ENCODE measurements around the gene HPN. TPM values are rescaled to one million over a fixed set of nuclear protein-coding genes. Genes with fewer than 3 reads are reported as not detected.
"Not testable (repeated sequence)": the region's sequence is repeated elsewhere in the genome, so short reads cannot be mapped to it uniquely, and the experiment has no call there.

HPN gene
- total RNA-seq, 2 donors from 2014 or later, result 0.27 to 1.0 TPM

DNA sequence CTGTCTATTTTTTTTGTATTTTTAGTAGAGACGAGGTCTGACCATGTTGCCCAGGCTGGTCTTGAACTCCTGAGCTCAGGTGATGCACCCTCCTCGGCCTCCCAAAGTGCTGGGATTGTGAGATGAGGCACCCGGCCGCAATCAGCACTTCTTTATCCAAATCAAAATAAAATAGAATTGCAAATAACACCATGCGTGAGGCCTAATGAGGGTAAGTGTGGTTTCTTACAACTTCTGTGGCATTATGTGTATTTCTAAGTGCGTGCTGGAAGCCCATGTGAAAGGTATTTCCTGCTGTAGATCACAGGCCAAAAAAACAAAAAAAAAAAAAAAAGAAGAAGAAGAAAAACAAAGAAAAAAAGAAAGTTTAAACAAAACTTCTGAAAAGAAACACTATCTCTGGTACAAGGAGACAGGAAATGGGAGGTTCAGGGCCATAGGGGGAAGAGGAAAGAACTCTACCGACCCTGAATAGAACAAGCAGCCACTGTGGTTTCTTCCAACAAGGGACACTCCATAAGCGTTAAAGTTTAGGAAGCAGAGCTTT lies 44.4 kb upstream of the HPN start:
- Histone ChIP-seq H3K27ac (peak overlapping the region; percentile 47), H3K4me3 (no peak overlapping the region), H3K9me3 (no peaks in the 10 kb centered on the region), H3K4me1 (peaks cover 23% of the 10 kb centered on the region), H3K27me3 (no peaks in the 10 kb centered on the region), H3K9ac (ENCODE audit: low read depth in 2 of 2, low read length in 2 of 2) (no peak overlapping the region), H3K36me3 (no peaks in the 10 kb centered on the region)
- DNase-seq, result no peak
- intact Hi-C loops (cut with DNase I), result no loop called here
- no peak for TF ChIP-seq CTCF (IDR thresholded peaks at IDR 0.05)

DNA sequence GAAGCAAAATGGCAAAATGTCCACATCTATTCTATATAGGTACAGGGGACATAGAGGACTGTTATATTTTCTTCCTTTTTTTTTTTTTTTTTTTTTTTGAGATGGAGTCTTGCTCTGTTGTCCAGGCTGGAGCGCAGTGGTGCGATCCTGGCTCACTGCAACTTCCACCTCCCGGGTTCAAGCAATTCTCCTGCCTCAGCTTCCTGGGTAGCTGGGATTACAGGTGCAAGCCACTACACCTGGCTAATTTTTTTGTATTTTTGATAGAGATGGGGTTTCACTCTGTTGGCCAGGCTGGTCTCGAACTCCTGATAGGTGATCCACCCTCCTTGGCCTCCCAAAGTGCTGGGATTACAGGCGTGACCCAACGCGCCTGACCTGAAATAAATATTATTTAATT lies 43.3 kb upstream of the HPN start:
- H3K36me3 ChIP-seq; H3K9me3 ChIP-seq; DNase-seq; H3K4me3 ChIP-seq; H3K9ac ChIP-seq (ENCODE audit: low read depth in 2 of 2, low read length in 2 of 2); H3K27me3 ChIP-seq; intact Hi-C loops (cut with DNase I); H3K27ac ChIP-seq: not testable (repeated sequence)
- peaks cover 27% of the 10 kb centered on the region for H3K4me1 ChIP-seq

DNA sequence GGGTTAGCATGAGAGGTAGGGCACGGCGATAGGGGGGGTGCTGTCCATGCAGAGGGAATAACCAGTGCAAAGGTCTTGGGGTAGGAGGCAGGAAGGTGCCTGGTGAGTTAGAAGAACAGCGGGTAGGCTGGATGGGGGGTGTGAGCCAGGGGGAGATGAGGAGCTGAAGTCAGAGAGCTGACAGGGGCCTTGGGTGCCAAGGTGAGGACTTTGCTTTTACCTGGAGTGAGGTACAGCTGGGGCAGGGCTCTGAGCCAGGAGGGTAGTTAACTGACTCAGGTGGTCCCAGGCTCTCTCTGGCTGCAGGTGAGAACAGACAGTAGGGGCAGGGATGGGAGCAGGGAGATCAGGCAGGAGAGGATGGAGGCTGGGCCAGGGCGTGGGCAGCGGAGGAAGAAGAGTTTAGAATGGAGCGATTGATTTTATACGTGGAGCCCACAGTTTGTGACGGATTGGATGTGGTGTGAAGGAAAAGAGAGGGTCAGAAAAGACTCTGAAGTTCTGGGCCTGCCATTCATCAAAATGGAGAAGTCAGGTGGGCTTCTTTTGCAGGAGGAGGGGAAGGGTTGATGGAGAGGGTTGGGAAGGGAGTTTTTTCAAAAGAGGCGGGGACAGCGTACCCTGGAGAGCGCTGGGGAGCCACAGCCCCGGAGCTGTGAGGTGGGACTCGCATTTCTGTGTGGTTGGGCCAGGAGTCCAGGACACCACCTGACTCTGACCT lies 42.6 kb upstream of the HPN start:
- DNase-seq, result peak; percentile 25
- H3K27me3 ChIP-seq, result no peaks in the 10 kb centered on the region
- H3K9me3 ChIP-seq, result no peaks in the 10 kb centered on the region
- H3K9ac ChIP-seq (ENCODE audit: low read depth in 2 of 2, low read length in 2 of 2), result peak overlapping the region; percentile 95 to 96
- intact Hi-C loops (cut with DNase I), result no loop called here
- no peaks in the 10 kb centered on the region for H3K36me3 ChIP-seq
- H3K4me3 ChIP-seq, result peak overlapping the region; percentile 79
- H3K4me1 ChIP-seq, result peaks cover 27% of the 10 kb centered on the region
- peak overlapping the region; percentile 96 for H3K27ac ChIP-seq
- no peak for TF ChIP-seq CTCF (IDR thresholded peaks at IDR 0.05)

- Histone ChIP-seq H3K27me3 (no peaks in the 10 kb centered on the region), H3K9me3 (no peaks in the 10 kb centered on the region), H3K9ac (ENCODE audit: low read depth in 2 of 2, low read length in 2 of 2) (peak within 1 kb of the TSS; percentile 95 to 96), H3K36me3 (no peaks in the 10 kb centered on the region), H3K4me3 (peak within 1 kb of the TSS; percentile 79), H3K27ac (peak within 1 kb of the TSS; percentile 96), H3K4me1 (peaks cover 20% of the 10 kb centered on the region)
- TF ChIP-seq CTCF (IDR thresholded peaks at IDR 0.05), result no peak
- intact Hi-C loops (cut with DNase I), result no loop called here
- peak; percentile 90 for DNase-seq
Observed at GRCh38 chr19:34999498-35000337, 41.8 kb upstream of the HPN start, which contains the start of gene GRAMD1A. TSS of gene GRAMD1A (plus strand) at chr19:35000323. CDS start at chr19:35000479, 156 bp downstream.

DNA sequence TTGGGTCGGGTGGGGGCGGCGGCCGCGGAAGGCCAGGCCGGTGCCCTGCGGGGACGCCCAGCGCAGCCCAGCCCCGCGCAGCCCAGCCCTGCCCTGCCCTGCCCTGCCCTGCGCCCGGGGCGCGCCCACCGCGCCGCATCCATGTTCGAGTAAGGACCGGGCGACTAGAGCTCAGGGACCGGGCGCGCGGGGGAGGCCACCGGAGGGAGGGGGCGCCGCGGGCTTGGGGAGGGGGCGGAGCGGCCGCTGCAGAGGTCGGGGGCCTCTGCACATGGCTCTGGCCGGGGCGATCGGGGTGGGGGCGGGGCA lies 41.2 kb upstream of the HPN start:
- no peak for DNase-seq
- H3K4me1 ChIP-seq, result peaks cover 14% of the 10 kb centered on the region
- intact Hi-C loops (cut with DNase I), result no loop called here
- peak overlapping the region; percentile 96 for H3K27ac ChIP-seq
- peak overlapping the region; percentile 79 for H3K4me3 ChIP-seq
- H3K27me3 ChIP-seq, result no peaks in the 10 kb centered on the region
- no peaks in the 10 kb centered on the region for H3K36me3 ChIP-seq
- no peak for TF ChIP-seq CTCF (IDR thresholded peaks at IDR 0.05)
- peak overlapping the region; percentile 91 to 95 for H3K9ac ChIP-seq (ENCODE audit: low read depth in 2 of 2, low read length in 2 of 2)
- H3K9me3 ChIP-seq, result no peaks in the 10 kb centered on the region
